LNCAP (cell line): ENCODE measurements around the gene SFXN4.

Experiments
- CTCF ChIP-seq: fragments of 450-650 bp; IDR thresholded peaks from 2 replicates; pipeline ENCODE4 v1.5.1; 2017; ENCODE audit warnings: mild to moderate bottlenecking

SFXN4 gene

GRCh38 chr10:119162452-119163092 is 2.9 kb downstream of the SFXN4 start:
- TF ChIP-seq CTCF, result no peak

GRCh38 chr10:119161680-119162451 is 3.6 kb downstream of the SFXN4 start:
- TF ChIP-seq CTCF, result no peak

- no peak for TF ChIP-seq CTCF
These were observed 6.2 kb downstream of the SFXN4 start for GRCh38 chr10:119159332-119159731.

- TF ChIP-seq CTCF, result no peak
These were observed 11.9 kb downstream of the SFXN4 start for GRCh38 chr10:119153661-119154060.

GRCh38 chr10:119153041-119153440 is 12.5 kb downstream of the SFXN4 start:
- no peak for TF ChIP-seq CTCF

- TF ChIP-seq CTCF, result no peak
These were observed 15.8 kb downstream of the SFXN4 start for GRCh38 chr10:119149729-119150128.

- TF ChIP-seq CTCF, result no peak
These were observed 16.4 kb downstream of the SFXN4 start for GRCh38 chr10:119149157-119149556.
